Measurements from ENCODE around the gene TMEM37. TPM values are rescaled to one million over a fixed set of nuclear protein-coding genes. Genes with fewer than 3 reads are reported as not detected.

Gene TMEM37
- total RNA-seq, 1 donor from 2014 or later: 2.3 TPM

GRCh38 chr2:119486886-119487285, 55.2 kb downstream of the TMEM37 start:
- Histone ChIP-seq H3K27ac (peak overlapping the region in 1 of 2 donors; percentile 97), H3K36me3 (no peaks in the 10 kb centered on the region), H3K9me3 (no peaks in the 10 kb centered on the region), H3K27me3 (no peaks in the 10 kb centered on the region), H3K4me1 (peaks cover 37 to 45% of the 10 kb centered on the region in 2 donors), H3K4me3 (no peak overlapping the region)
- TF ChIP-seq, protein P1, sequence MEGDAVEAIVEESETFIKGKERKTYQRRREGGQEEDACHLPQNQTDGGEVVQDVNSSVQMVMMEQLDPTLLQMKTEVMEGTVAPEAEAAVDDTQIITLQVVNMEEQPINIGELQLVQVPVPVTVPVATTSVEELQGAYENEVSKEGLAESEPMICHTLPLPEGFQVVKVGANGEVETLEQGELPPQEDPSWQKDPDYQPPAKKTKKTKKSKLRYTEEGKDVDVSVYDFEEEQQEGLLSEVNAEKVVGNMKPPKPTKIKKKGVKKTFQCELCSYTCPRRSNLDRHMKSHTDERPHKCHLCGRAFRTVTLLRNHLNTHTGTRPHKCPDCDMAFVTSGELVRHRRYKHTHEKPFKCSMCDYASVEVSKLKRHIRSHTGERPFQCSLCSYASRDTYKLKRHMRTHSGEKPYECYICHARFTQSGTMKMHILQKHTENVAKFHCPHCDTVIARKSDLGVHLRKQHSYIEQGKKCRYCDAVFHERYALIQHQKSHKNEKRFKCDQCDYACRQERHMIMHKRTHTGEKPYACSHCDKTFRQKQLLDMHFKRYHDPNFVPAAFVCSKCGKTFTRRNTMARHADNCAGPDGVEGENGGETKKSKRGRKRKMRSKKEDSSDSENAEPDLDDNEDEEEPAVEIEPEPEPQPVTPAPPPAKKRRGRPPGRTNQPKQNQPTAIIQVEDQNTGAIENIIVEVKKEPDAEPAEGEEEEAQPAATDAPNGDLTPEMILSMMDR (IDR thresholded peaks at IDR 0.05): no peak
- intact Hi-C loops (cut with DNase I): loop anchor here (10.0 kb wide), 4 partner anchors 158 to 1302 kb away; partner anchors contain the start of genes PTPN4 and STEAP3
- peak in 1 of 2 donors; percentile 61 for DNase-seq (ENCODE audit: low spot score in 2 of 2)

DNA sequence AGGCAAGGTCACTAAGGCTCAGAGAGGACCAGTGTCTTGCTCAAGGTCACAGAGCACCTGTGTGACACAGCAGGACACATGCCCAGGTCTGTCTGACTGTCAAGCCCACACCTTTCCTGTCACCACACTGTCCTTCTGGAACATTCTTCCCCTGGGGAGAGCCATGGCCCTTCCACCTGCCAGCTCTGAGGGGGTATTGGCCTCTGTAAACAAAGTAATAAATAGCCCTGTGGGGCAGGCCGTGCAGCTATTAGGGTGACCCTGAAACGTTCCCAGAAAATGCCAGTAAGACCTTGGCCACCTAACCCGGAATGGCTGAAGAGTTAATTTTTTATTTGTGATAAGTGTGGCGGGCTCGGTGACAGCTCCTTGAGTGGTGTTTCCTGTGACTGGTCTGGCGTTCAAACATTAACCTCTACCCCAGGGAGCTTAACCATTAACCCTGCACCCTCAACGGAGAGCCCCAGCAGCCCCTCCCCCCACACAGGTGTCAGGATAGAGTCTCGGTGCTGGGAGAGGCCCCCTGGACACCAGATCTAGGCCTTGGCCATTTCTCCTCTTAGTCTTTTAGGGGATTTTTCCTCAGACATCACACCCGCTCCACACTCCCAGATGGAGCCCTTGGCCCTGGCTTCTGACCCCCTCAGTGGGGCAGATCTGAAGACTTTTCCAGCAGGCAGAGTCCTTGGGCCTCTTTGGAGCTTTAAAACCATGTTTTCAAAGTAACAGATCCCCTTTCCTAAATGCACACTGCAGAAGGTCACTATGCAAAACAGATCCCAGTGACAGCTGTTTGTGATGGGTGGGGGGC, 56.0 kb downstream of the TMEM37 start:
- H3K4me3 ChIP-seq: no peak overlapping the region
- intact Hi-C loops (cut with DNase I): loop anchor here (10.0 kb wide), 4 partner anchors 157 to 1303 kb away; partner anchors contain the start of genes PTPN4 and STEAP3
- no peaks in the 10 kb centered on the region for H3K9me3 ChIP-seq
- peaks cover 35 to 38% of the 10 kb centered on the region in 2 donors for H3K4me1 ChIP-seq
- DNase-seq (ENCODE audit: low spot score in 2 of 2): peak in 1 of 2 donors; percentile 37
- no peaks in the 10 kb centered on the region for H3K27me3 ChIP-seq
- H3K27ac ChIP-seq: peak overlapping the region in 1 of 2 donors; percentile 66
- H3K36me3 ChIP-seq: no peaks in the 10 kb centered on the region
- TF ChIP-seq, protein P1 (IDR thresholded peaks at IDR 0.05): no peak

Other genes with a start within 250 kb of the TMEM37 start
- gene STEAP3, start 208.0 kb upstream of the TMEM37 start, total RNA-seq: 34.5 TPM
- gene C2orf76, start 65.0 kb upstream of the TMEM37 start, total RNA-seq: not detected
- 11.2 TPM for gene DBI, start 64.9 kb upstream of the TMEM37 start, total RNA-seq
- gene SCTR, start 92.6 kb downstream of the TMEM37 start, total RNA-seq: not detected
- not detected for gene CFAP221, start 112.6 kb downstream of the TMEM37 start, total RNA-seq
- not detected for gene TMEM177, start 247.3 kb downstream of the TMEM37 start, total RNA-seq